ENCODE data around the gene CCBE1.
"Not testable (repeated sequence)": the region's sequence is repeated elsewhere in the genome, so short reads cannot be mapped to it uniquely, and the experiment has no call there.

CCBE1 gene

GRCh38 chr18:59520562-59521355 is 176.5 kb downstream of the CCBE1 start:
- DNase-seq = no peak

GRCh38 chr18:59518705-59519104 is 178.5 kb downstream of the CCBE1 start:
- DNase-seq = no peak

- no peak for DNase-seq
Measured at GRCh38 chr18:59517446-59518165, 179.6 kb downstream of the CCBE1 start.

GRCh38 chr18:59516356-59517155 is 180.7 kb downstream of the CCBE1 start:
- no peak for DNase-seq

GRCh38 chr18:59515956-59516355 is 181.3 kb downstream of the CCBE1 start:
- DNase-seq = not testable (repeated sequence)

- DNase-seq = no peak
Measured at GRCh38 chr18:59515147-59515546, 182.1 kb downstream of the CCBE1 start.

- no peak for DNase-seq
Measured at GRCh38 chr18:59514203-59514602, 183.0 kb downstream of the CCBE1 start.

- DNase-seq = no peak
Measured at GRCh38 chr18:59512025-59512755, 185.0 kb downstream of the CCBE1 start.

GRCh38 chr18:59509481-59510442 is 187.5 kb downstream of the CCBE1 start:
- DNase-seq = no peak

GRCh38 chr18:59505356-59505755 is 191.9 kb downstream of the CCBE1 start:
- DNase-seq = no peak

GRCh38 chr18:59502274-59503175 is 194.7 kb downstream of the CCBE1 start:
- DNase-seq = no peak

- no peak for DNase-seq
Measured at GRCh38 chr18:59501920-59502273, 195.3 kb downstream of the CCBE1 start.

- DNase-seq = no peak
Measured at GRCh38 chr18:59500765-59501164, 196.5 kb downstream of the CCBE1 start.

GRCh38 chr18:59498506-59499086 is 198.6 kb downstream of the CCBE1 start:
- DNase-seq = no peak

GRCh38 chr18:59492756-59493421 is 204.3 kb downstream of the CCBE1 start:
- no peak for DNase-seq

- no peak for DNase-seq
Measured at GRCh38 chr18:59488899-59489298, 208.3 kb downstream of the CCBE1 start.

GRCh38 chr18:59485382-59485781 is 211.8 kb downstream of the CCBE1 start:
- no peak for DNase-seq

- DNase-seq = no peak
Measured at GRCh38 chr18:59484561-59485328, 212.5 kb downstream of the CCBE1 start.

GRCh38 chr18:59484131-59484530 is 213.1 kb downstream of the CCBE1 start:
- no peak for DNase-seq

All from NCI-H2107 (cell line).